ENCODE data around the gene RAPGEF2.

- no peak for TF ChIP-seq POLR2A (IDR thresholded peaks at IDR 0.05; ENCODE audit: control extremely low read depth in 1 of 2, low read depth in 2 of 2, low read length in 2 of 2)
- no peak for TF ChIP-seq HDAC2 (IDR thresholded peaks at IDR 0.05; ENCODE audit: borderline replicate concordance in 1 of 2, low read depth in 2 of 2, low read length in 2 of 2)
Observed at GRCh38 chr4:159250751-159251325, 148.0 kb downstream of the RAPGEF2 start.

Measured in H1 (cell line).